ENCODE measurements around the gene LIPC. TPM values are rescaled to one million over a fixed set of nuclear protein-coding genes. Genes with fewer than 3 reads are reported as not detected.

The LIPC gene
- total and polyA plus RNA-seq, 2 donors (not counting 3 experiments of a cell fraction or from before 2014, with no cell fraction given), result not detected

DNA sequence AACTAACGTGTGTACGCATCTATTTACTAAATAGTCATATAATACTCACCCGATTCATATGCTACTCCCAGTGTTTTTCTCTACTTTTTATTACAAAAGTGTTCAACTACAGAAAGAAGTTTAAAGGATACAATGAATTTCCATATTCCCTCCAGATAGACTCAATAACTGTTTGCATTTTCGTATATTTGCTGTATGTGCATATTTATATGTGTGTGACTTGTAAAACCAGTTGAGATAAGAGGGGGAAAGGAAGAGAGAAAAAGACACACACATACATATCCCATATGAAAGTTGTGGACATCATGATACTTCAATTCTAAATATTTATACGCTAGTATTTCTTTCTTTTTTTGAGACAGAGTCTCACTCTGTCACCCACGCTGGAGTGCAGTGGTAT, 14.1 kb downstream of the LIPC start:
- Histone ChIP-seq H3K4me3 (replicated peaks in 1 of 3; ENCODE audit: insufficient read depth in 1 of 3, low read depth in 1 of 3, low read length in 3 of 3) (no peak overlapping the region), H3K79me2 (ENCODE audit: control insufficient read depth, insufficient read depth, low read length) (no peaks in the 10 kb centered on the region), H3K27me3 (ENCODE audit: control insufficient read depth in 2 of 2, insufficient read depth in 2 of 2, low read length in 2 of 2) (no peaks in the 10 kb centered on the region), H3K27ac (ENCODE audit: insufficient read depth, low read depth, low read length) (no peak overlapping the region), H3K36me3 (ENCODE audit: control insufficient read depth in 2 of 2, extremely low read depth in 1 of 2, insufficient read depth in 2 of 2, low read length in 2 of 2) (no peaks in the 10 kb centered on the region), H3K4me1 (ENCODE audit: control insufficient read depth, extremely low read depth, insufficient read depth, low read length) (peaks cover 14% of the 10 kb centered on the region), H3K4me2 (ENCODE audit: insufficient read depth, low read length) (no peak overlapping the region), H3K9ac (replicated peaks; ENCODE audit: extremely low read depth, insufficient read depth, low read length) (no peak overlapping the region), H4K20me1 (replicated peaks; ENCODE audit: control insufficient read depth, extremely low read depth, insufficient read depth, low read length) (no peaks in the 10 kb centered on the region), H2AFZ (ENCODE audit: low read depth, low read length) (no peak overlapping the region), H3K9me1 (replicated peaks; ENCODE audit: control insufficient read depth, extremely low read depth, insufficient read depth, low read length) (no peaks in the 10 kb centered on the region), H3K9me3 (replicated peaks; ENCODE audit: control insufficient read depth, insufficient read depth, low read length) (no peaks in the 10 kb centered on the region)
- no peak for TF ChIP-seq EZH2 (IDR thresholded peaks at IDR 0.05; ENCODE audit: borderline replicate concordance, low read depth, low read length, severe bottlenecking)
- TF ChIP-seq, protein P1, sequence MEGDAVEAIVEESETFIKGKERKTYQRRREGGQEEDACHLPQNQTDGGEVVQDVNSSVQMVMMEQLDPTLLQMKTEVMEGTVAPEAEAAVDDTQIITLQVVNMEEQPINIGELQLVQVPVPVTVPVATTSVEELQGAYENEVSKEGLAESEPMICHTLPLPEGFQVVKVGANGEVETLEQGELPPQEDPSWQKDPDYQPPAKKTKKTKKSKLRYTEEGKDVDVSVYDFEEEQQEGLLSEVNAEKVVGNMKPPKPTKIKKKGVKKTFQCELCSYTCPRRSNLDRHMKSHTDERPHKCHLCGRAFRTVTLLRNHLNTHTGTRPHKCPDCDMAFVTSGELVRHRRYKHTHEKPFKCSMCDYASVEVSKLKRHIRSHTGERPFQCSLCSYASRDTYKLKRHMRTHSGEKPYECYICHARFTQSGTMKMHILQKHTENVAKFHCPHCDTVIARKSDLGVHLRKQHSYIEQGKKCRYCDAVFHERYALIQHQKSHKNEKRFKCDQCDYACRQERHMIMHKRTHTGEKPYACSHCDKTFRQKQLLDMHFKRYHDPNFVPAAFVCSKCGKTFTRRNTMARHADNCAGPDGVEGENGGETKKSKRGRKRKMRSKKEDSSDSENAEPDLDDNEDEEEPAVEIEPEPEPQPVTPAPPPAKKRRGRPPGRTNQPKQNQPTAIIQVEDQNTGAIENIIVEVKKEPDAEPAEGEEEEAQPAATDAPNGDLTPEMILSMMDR (IDR thresholded peaks at IDR 0.05; ENCODE audit: extremely low read depth in 1 of 2, insufficient read depth in 1 of 2, low read depth in 1 of 2, low read length in 2 of 2), result no peak
- no peak for TF ChIP-seq FOS (IDR thresholded peaks at IDR 0.05; ENCODE audit: borderline replicate concordance, insufficient read depth, low read length)
- no peak for TF ChIP-seq POLR2A (IDR thresholded peaks at IDR 0.05; ENCODE audit: low read depth, low read length)
- TF ChIP-seq GATA2 (IDR thresholded peaks at IDR 0.05; ENCODE audit: insufficient read depth, insufficient read length, low read depth, low read length), result no peak
- TF ChIP-seq, protein P2, sequence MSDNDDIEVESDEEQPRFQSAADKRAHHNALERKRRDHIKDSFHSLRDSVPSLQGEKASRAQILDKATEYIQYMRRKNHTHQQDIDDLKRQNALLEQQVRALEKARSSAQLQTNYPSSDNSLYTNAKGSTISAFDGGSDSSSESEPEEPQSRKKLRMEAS (IDR thresholded peaks at IDR 0.05; ENCODE audit: insufficient read depth, insufficient read length), result no peak
- TF ChIP-seq MYC (IDR thresholded peaks at IDR 0.05; ENCODE audit: low read depth, low read length), result no peak
- TF ChIP-seq POLR2AphosphoS5 (IDR thresholded peaks at IDR 0.05; ENCODE audit: insufficient read depth, low read depth, low read length), result no peak
- TF ChIP-seq JUN (IDR thresholded peaks at IDR 0.05; ENCODE audit: borderline replicate concordance, insufficient read depth, insufficient read length, low read depth), result no peak
- FAIRE-seq (no peak), DNase-seq (ENCODE audit: low read depth, low spot score) (no peak)
- dilution Hi-C loops (cut with MboI; ENCODE audit: extremely low pct_ligation_motif_present, low sequenced_read_pairs), result no loop called here
- CTCF ChIA-PET, result no interaction called here
- no TSS peak for BruUV-seq (replicated peaks)
- POLR2A ChIA-PET, result interaction anchor here (0.6 kb wide), 1 partner anchor 77 kb away, joined by 5 read pairs; no protein-coding TSS in a partner anchor
- intact Hi-C loops (cut with micrococcal nuclease), result no loop called here

Measured in endothelial cell of umbilical vein (primary cell).